NK-92 (cell line): Measurements from ENCODE around the gene COX7A2L.
"Not testable (repeated sequence)": the region's sequence is repeated elsewhere in the genome, so short reads cannot be mapped to it uniquely, and the experiment has no call there.

Experiments
- DNase-seq: peaks from one replicate; lab custom pipeline; 2025; ENCODE audit not compliant: unreplicated experiment; lab: John Stamatoyannopoulos, UW

The COX7A2L gene, protein sequence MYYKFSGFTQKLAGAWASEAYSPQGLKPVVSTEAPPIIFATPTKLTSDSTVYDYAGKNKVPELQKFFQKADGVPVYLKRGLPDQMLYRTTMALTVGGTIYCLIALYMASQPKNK

DNA sequence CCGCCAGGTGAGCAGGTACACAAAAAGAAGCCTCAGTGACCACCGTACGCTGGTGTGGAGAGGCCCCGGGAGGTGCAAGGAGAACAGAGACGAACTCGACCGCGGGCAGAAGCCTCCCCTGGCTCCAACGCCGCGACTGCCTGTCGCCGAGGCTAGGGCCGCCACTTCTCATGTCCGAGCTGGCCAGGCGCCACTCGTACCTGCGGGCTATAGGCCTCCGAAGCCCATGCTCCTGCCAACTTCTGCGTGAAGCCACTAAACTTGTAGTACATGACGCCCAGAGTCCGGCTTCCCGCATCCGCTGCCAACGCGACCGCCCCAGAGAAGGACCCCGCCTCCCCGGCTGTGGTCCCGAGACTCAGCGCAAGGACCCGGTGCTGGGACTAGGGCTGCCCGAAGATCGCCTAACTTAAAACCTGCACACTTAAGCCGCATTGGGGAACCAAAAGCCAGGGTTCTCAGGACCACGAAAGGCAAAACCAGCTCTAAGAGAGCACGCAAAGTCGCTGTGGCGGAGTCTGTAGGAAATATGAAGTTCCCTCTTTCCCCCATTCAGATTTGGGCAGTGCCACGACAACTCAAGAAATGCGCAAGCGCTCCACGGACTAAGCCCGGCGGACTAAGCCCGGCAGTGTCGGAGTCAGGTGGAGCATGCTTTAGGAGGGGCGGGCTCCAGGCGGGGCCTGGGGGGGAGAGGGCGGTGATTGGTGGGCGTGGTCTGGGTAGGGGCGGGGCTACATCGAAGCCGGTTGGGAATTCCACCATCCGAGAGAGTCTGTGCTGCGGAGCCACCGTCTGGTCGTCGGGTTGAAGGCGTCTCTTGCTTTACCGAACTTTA is at the start of gene COX7A2L:
Gene COX7A2L, minus strand, starts transcription at position 328 of the 838 bp plus-strand sequence. Its CDS starts 56 bp downstream, at position 272.
- peak; percentile 72 for DNase-seq

DNA sequence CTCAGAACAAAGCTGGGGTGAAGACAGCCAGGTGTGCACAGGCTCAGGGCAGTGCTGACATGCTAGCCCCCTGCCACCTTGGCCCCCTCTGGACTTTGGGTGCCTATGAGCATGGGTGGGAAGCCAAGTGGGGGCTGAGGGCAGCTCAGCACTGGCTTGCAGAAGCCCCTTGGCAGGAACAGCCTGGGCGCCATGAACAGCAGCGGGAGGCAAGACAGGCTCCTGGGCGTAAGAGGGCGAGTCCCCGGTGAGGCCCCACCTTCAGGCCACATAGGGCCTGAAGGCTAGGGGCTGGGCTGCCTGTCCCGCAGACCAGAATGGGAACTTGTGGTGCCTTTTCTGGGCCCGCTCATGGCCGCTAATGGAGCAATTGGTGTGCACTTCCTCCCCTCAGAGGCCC is 47.0 kb upstream of the COX7A2L start:
- no peak for DNase-seq

DNA sequence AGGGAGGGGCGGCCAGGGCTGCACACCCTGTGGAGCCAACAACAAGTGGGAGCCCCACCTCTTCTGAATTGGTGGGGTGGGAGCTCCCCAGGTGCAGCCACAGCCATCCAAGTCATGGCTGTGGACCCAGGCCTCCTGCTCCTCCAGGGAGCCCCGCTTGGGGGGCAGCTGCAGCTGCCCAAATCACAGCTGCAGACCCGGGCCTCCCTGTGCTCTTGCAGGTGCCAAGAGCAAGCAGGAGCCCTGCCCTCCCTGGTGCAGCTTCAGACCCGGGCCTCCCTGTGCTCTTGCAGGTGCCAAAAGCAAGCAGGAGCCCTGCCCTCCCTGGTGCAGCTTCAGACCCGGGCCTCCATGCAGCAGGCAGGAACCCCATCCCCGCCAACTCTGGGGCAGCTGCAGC is 46.5 kb upstream of the COX7A2L start:
- no peak for DNase-seq

DNA sequence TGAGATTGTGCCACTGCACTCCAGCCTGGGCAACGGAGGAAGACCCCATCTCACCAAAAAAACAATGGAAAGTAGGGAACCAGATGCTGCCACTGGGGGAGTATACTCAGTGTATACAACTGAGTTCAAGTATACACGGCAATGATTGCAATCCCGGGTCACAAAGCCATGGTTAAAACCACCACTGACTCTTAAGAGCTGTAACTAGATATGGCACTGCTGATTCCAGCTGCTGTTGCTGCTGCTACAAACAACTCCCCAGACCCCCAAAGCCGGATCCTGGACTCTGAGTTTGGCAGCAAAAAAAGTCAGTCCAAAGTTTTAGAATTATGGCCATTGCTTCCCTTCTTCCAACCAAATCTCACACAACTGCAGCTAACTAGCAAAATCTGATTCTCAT is 43.7 kb upstream of the COX7A2L start:
- DNase-seq = no peak

DNA sequence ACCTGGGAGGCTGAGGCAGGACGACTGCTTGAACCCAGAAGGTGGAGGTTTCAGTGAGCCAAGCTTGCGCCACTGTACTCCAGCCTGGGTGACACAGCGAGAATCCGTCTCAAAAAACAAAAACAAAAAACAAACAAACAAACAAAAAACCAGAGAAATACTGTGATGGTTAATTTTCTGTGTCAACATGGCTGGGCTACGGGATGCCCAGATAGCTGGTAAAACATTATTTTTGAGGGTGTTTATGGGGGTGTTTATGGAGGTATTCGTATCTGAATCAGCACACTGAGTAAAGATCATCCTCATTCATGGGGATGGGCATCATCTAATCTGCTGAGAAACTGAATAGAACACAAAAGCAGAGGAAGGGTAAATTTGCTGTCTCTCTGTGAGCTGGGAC is 40.8 kb upstream of the COX7A2L start:
- no peak for DNase-seq

DNA sequence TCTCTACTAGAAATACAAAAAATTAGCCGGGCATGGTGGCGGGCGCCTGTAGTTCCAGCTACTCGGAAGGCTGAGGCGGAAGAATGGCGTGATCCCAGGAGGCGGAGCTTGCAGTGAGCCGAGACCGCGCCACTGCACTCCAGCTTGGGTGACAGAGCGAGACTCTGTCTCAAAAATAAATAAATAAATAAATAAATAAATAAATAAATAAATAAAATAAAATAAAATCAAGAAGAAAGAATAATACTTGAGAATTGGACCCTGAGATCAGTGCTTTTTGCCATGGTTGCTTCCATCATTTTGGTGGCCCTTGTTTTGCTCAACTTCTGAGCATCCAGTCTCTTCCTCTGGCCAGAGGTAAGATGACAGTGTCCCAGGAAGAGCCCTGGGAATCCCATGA is 37.0 kb upstream of the COX7A2L start:
- DNase-seq = not testable (repeated sequence)

DNA sequence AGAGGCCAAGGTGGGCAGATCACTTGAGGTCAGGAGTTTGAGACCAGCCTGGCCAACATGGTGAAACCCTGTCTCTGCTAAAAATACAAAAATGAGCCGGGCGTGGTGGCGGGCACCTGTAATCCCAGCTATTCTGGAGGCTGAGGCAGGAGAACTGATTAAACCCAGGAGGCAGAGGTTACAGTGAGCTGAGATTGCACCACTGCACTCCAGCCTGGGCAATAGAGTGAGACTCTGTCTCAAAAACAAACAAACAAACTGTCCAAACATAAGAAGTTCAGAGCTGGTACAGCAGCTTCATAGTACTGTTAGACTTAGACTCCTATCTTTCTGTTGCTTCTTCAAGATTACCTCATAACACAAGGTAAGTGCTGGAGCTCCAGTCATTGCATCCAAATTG is 32.3 kb upstream of the COX7A2L start:
- not testable (repeated sequence) for DNase-seq

DNA sequence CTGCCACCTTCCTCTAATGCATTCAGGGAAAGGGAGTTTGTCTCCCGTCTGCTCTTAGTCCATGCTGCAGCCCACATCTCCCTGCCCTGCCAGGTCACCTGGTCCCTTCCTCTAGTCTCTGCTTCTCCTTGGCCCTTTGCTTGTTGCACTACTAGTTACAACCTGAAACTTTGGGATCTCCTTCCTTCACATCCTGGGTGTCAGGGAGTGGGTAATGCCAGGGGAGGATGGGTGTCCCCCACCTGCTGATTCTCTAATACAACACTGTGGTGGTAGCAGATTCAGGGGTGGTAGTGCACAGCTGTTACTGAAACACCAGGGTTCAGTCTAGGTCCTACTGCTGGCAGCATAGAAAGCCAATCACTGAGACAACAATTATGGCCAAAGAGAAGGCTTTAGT is 31.2 kb upstream of the COX7A2L start:
- DNase-seq = no peak

DNA sequence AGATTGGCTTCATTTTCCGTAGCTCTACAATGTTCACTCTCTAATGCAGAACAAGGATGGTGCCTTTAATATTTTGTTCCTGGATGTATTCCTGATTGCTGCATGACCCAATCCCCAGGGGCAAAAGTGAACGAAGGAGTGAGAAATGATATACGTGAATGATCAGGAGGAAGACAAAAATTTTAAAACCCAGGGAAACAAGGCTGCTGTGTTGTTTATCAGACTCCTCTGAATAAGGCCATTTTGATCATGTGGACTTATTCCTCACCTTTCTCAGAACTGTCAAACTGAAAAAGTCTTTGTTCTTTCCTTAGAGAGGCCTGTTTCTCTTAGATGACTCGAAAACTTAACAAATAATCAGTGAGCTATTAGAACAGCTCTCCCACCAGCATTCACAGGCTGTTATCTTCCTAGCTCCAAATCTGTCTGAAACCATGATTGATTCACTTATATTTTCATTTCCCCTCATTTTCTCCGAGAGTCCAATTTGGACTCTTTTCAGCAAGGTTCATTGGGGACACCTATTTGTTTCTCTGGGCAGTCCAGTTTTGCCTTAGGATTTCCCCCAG is 29.5 kb upstream of the COX7A2L start:
- no peak for DNase-seq

DNA sequence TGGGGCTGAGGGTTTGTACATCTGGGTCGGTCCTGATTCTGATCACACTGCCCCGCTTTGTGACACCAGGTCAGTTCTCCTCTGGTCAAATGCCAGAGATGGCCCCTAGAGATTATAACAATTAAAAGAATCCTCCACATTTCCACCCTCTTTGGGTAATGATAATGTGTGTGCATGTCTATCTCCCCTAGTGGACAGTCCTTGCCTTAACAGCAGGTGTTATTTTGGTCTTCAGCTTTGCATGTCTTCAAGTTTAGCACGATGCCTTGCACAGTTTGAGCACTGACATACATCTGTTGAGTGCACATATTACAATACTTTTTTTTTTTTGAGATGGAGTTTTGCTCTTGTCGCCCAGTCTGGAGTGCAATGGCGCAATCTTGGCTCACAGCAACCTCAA is 25.7 kb upstream of the COX7A2L start:
- DNase-seq = no peak

DNA sequence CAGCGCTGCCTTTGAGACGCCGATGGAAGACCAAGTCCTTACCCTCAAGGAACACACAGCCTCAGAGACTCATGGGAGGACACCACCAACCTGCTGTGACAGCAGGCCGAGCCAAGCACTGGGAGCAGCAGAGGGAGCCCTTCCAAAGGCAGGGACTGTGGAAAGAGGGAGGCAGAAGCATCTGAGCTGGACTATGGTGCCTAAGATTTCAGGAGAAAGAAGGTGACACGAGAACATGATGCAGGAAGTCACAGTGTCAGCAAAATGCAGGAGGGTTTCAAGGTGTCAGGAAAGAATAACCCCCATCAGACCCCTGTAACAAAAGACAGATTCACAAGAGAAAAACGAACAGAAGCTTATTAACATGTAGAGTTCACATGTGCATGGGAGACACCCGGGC is 24.2 kb upstream of the COX7A2L start:
- no peak for DNase-seq

DNA sequence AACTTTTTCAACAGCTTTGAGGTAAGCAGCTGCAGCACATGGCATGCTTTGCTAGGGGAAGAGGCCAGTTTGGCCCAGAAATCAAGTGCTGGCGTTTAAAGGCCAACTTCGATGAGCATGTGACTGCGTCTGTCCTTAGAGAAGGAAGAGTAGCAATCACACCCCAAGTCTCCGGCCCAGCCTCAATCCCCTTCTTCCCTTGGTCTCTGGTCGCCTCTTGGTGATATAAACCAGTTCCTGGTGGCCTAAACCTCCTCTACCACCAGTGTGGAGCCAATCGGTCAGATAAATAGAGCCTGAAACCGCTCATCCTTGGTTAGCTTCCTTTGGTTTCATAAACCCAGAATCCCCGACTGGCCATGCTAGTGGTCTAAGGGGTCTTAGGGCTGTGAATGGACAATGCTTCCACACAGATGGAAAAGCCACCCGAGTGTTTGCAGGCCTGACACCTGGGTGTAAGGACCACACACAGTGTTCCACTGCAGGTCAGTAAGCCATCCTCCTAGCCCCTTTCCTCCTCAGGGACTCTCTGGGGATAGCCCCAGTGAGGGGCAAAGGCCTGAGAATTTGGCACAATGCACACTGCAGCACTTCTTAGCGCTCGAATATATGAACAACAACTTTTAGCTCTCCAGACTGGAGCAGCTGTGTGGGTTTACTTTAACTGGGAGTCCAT is 23.0 kb upstream of the COX7A2L start:
- DNase-seq = no peak

DNA sequence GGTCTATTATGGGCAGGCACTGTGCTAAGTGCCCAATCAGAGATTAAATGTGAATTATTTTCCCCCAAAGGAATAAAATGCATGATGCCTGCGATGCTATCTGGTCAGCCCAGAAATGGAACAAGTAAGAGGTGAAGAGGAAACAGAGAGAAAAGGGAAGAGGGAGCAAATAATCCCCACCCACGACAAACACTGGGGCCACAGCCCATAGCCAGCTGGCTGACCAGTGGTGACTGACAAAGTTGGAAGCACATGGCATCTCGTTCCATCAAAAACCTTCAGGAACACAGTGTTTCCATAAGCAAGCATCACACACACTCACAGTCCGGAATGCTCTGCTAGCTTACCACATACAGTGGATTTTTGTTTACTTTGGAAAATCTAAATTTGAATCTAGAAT is 21.1 kb upstream of the COX7A2L start:
- no peak for DNase-seq

DNA sequence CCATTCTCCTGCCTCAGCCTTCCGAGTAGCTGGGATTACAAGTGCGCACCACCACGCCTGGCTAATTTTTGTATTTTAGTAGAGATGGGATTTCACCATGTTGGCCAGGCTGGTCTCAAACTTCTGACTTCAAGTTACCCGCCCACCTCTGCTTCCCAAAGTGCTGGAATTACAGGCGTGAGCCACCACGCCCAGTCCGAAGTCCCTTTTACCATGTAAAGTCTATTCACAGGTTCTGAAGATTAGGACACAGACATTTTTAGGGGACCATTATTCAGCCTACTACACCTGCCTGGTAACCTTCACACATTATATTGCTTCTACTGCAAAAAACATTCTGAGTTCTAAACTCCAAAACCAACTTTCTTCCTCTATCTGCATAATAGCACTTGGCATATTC is 19.0 kb upstream of the COX7A2L start:
- not testable (repeated sequence) for DNase-seq

DNA sequence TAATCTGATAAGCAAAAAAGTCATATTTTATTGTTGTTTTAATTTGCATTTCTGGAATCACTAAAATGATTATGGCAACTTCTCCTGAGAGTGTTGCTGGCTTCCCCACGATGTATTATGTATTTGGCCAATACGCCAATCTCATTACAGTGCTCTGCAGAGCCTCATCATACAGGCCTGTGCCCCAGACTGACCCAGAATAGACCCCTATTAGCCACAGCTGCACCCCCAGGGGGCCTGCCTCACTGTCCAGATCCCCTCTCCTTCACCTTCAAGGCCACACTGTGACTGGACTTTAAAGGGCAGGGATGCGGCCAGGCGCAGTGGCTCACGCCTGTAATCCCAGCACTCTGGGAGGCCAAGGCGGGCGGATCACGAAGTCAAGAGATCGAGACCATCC is 17.4 kb upstream of the COX7A2L start:
- DNase-seq = no peak

DNA sequence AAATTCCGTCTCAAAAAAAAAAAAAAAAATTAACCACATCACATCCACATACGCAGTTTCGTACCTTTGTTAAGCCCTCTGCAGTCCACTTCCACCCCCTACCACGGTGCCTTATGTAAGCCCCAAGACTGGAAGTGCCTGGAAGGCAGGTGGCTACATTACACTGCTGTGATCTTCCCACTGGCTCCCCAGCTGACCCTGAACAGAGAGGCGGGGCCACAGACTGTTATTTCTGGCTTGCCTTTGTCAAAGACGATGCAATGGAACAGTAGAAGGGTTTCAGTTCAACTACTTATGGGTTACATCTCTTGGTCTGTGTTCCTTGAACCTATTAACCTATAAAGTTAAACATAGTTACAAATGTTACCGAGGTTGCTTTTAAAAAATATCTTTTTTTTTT is 15.7 kb upstream of the COX7A2L start:
- DNase-seq = no peak

DNA sequence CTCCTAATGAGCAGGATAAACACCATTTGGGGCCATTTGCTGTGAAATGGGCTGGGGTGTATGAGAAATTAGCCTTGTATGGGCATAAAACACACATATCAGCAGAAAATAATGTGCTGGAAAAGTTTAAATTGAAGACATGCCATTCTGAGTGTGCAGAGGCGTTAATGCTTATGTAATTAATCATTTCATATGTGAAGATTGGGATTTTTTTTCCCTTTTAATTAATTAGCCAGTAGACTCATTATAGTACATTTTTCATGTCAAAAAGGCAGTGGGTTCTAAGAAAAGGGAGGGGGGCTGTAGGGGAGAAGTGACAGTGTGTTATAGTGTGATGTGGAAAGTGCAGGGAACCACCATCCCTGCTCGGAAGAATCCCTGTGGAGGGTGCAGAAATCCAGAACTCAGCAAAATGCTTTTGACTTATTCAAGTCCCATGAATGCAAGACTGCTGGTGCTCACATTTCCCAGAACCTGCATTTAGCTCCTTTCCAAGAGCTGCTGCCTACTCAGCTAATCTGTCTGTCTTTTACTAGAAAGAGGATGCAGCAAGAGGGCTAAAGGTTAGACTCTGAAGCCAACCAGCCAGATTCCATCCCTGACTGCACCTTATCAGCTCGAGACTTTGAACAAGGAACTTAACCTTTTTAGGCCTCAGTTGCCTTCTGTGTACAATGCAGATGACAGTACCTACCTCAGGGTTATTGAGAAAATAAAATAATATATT is 11.6 kb upstream of the COX7A2L start:
- no peak for DNase-seq

DNA sequence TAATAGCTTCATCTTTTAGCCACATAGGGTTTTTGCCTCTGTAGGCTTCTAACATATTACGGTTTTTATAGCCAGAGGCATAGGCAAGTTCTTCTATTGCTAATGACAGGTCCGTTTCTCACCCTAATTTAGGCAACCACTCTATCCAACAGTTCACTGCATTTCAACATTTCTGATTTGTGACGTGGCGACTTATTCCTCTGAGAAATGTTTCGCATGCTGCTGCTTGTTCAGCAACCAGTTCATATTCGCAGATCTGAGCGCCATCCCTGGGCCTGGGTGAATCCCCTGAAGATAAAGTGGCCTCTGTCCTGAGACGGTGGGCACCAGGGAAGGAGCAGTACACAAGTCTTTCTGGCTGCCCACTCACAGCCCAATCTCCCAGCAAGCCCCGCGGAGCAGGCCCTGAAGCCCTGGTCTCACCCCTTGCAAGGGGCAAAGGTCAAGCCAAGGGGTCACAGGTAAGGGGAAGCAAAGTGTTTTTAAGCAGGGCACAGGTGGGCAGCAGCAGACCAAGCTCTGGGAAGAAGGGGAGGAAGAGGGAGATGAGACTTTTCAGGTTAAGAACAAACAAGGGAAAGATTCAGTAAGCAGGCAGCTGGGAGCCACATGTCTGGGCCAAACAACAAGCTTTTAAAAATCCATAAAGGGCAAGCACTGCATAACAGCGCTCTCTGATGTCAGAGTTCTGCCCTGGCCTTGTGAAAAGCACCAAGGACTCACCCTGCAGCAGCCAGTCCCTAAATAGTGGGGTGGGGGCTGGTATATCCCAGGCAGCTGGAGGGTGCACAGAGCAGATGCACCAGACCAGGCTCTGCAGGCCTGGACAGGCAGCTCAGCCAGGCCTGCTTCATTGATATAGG is 10.8 kb upstream of the COX7A2L start:
- DNase-seq = no peak

DNA sequence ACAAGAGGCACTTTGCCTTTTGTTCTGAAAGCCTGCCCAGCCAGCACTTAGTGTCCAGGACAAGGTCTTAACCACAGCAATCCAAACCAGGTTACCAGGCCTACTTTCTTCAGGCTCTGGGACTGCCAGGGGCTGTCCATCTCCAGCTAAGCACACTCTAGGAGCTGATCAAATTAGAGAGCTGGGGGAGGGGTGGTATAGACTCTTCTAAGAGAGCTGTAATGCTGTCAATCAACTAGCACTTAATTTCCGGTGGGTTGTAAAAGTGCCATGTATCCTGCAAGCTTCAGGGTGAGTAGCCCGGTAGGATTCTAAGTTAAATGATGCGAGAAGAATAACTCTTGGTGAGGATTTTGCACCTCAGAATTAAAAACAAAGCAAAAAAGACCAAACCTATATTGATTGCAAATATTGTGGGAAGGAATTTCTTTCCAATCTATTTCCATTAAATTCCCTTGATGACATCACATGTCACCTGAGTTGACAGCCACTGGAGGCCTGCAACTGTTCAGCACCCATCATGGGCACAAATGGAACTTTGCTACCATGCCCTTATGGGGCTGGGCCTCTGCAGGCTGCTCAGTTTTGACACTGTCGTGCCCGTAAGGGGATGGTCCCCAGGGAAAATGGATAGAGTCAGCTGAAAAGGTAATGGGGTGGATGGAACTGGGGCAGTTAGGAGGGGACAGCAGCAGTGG is 8.7 kb upstream of the COX7A2L start:
- DNase-seq = no peak
